ENCODE data around the gene CDKAL1. TPM values are rescaled to one million over a fixed set of nuclear protein-coding genes. Genes with fewer than 3 reads are reported as not detected.

The CDKAL1 gene
- total RNA-seq, 1 donor from 2014 or later, result 11.3 TPM

GRCh38 chr6:21102624-21103023 lies 568.4 kb downstream of the CDKAL1 start:
- H3K9me3 ChIP-seq, result no peaks in the 10 kb centered on the region
- H3K27ac ChIP-seq, result no peak overlapping the region
- H3K27me3 ChIP-seq, result no peaks in the 10 kb centered on the region
- TF ChIP-seq CTCF (IDR thresholded peaks at IDR 0.05) (no peak), POLR2A (IDR thresholded peaks at IDR 0.05) (no peak), POLR2AphosphoS5 (IDR thresholded peaks at IDR 0.05; ENCODE audit: insufficient read depth in 1 of 2, low read depth in 1 of 2) (no peak)
- DNase-seq (ENCODE audit: extremely low spot score in 2 of 2), result no peak
- no peaks in the 10 kb centered on the region for H3K4me1 ChIP-seq
- no peak overlapping the region for H3K4me3 ChIP-seq
- no peaks in the 10 kb centered on the region for H3K36me3 ChIP-seq
- intact Hi-C loops (cut with DNase I), result no loop called here

DNA sequence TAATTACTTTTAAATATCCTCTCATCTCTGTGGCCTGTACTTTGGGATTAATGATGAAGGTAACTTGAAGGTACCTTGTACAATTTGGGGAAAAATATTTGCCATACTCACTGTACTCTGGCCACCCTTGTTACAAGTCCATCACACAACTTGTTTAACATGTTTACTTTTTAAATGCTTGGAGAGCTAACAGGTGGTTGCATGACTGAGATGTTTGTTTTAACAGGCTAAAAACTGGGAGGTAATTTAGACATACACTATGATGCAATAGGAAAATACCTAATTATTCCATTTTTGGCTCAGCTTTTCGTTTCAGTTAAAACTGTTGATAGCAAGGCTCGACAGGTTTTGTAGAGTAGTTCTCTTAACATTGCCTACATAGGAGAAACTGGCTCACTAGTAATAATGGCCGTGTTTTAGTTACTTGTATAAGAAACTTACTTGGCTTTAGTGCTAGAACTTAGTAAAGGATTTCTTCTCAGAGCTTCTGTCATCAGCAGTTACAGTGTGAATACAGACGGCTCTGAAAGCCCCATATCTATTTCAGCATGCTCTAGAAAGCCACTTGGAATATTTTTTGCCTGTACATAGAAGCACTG lies 569.5 kb downstream of the CDKAL1 start:
- intact Hi-C loops (cut with DNase I), result no loop called here
- H3K27ac ChIP-seq, result no peak overlapping the region

DNA sequence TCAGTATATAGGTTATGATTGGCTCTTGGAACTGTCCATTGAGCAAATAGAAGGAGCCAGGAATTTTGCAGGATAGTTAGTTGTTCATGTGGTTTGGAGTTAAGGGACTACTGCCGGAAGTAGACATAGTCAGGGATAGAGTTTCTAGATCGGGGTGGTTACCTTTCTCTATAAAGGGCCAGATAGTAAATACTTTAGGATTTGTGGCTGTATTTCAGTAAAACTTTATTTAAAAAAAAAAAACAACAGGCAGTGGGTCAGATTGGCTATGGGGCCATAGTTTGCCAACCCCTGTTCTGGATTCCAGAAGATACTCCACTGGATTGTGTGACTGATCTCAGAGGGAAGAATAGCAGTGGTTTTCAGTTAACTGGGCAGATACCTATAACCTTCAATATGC lies 570.0 kb downstream of the CDKAL1 start:
- Histone ChIP-seq H3K4me3 (no peak overlapping the region), H3K36me3 (no peaks in the 10 kb centered on the region), H3K27ac (no peak overlapping the region), H3K27me3 (no peaks in the 10 kb centered on the region), H3K9me3 (no peaks in the 10 kb centered on the region), H3K4me1 (peaks cover 4% of the 10 kb centered on the region)
- intact Hi-C loops (cut with DNase I), result no loop called here
- TF ChIP-seq CTCF (IDR thresholded peaks at IDR 0.05), result no peak
- TF ChIP-seq POLR2AphosphoS5 (IDR thresholded peaks at IDR 0.05; ENCODE audit: insufficient read depth in 1 of 2, low read depth in 1 of 2), result no peak
- TF ChIP-seq POLR2A (IDR thresholded peaks at IDR 0.05), result no peak
- DNase-seq (ENCODE audit: extremely low spot score in 2 of 2), result no peak

More for the DNA sequence above, 569.5 kb downstream of the CDKAL1 start:
- no peak for DNase-seq (ENCODE audit: extremely low spot score in 2 of 2)
- Histone ChIP-seq H3K27me3 (no peaks in the 10 kb centered on the region), H3K4me1 (no peaks in the 10 kb centered on the region), H3K36me3 (no peaks in the 10 kb centered on the region), H3K4me3 (no peak overlapping the region), H3K9me3 (no peaks in the 10 kb centered on the region)
- TF ChIP-seq POLR2A (IDR thresholded peaks at IDR 0.05) (no peak), POLR2AphosphoS5 (IDR thresholded peaks at IDR 0.05; ENCODE audit: insufficient read depth in 1 of 2, low read depth in 1 of 2) (peak in 1 of 2 donors; percentile 25), CTCF (IDR thresholded peaks at IDR 0.05) (no peak)

DNA sequence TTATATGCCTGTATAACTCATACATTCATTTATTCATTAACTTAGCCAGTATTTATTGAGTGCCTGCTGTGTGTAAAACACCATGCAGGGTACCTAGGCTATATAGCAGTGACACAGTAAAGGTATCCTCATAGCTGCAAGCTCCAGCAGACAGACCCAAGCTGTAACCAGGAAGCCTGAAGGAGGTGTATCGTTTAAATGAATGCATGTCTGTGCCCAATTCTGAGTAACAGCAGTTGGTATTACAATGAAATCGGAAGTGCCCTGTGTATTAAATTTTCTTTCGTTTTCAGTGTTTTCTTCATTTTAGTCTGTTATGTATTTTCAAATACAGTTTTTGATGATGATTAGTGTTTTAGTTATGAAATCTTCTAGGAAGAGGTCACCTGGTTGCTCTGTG lies 573.5 kb downstream of the CDKAL1 start:
- Histone ChIP-seq H3K36me3 (no peaks in the 10 kb centered on the region), H3K4me1 (peaks cover 28% of the 10 kb centered on the region), H3K27me3 (no peaks in the 10 kb centered on the region), H3K27ac (no peak overlapping the region), H3K9me3 (no peaks in the 10 kb centered on the region), H3K4me3 (no peak overlapping the region)
- TF ChIP-seq POLR2A (IDR thresholded peaks at IDR 0.05) (no peak), CTCF (IDR thresholded peaks at IDR 0.05) (no peak), POLR2AphosphoS5 (IDR thresholded peaks at IDR 0.05; ENCODE audit: insufficient read depth in 1 of 2, low read depth in 1 of 2) (no peak)
- DNase-seq (ENCODE audit: extremely low spot score in 2 of 2), result no peak
- intact Hi-C loops (cut with DNase I), result no loop called here

DNA sequence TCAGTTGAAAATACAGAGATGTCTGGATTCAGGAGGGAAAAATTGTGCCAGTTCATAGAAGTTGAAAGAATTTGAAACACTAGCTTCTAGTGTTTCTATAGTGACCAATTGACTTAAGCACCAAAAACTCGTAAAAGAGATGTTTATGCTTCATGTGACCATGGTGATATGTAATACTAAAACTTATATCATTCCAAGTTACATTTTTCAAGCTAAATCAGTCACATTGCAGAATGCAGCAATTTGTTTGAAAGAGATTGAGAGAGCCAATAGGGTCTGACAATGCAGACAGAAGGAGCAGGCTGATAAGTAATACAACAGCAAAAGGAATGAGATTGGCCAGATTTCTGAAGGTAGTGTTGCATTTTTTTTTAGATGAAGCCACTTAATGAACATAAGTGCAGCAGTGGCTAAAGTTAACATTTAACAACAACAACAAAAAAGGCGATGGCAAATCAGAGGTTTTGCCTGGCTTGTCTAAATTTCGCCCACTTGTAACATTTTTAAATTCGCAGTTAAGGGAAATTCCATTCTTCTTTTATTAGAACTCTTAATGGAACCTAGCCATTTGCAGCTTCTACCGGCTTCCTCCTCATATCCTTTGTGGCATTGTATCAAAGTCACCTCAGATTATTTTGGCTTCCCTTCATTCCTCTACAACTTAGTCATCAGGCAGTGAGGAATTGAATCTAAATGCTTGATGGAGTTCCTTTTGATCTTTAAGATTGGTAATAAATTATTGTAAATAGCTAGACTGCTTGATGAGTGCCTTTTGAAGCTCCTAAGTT lies 575.3 kb downstream of the CDKAL1 start:
- intact Hi-C loops (cut with DNase I), result no loop called here
- Histone ChIP-seq H3K4me1 (peaks cover 28% of the 10 kb centered on the region), H3K27ac (no peak overlapping the region), H3K9me3 (no peaks in the 10 kb centered on the region), H3K27me3 (no peaks in the 10 kb centered on the region), H3K4me3 (no peak overlapping the region), H3K36me3 (no peaks in the 10 kb centered on the region)
- no peak for DNase-seq (ENCODE audit: extremely low spot score in 2 of 2)
- TF ChIP-seq POLR2A (IDR thresholded peaks at IDR 0.05) (no peak), POLR2AphosphoS5 (IDR thresholded peaks at IDR 0.05; ENCODE audit: insufficient read depth in 1 of 2, low read depth in 1 of 2) (peak in 1 of 2 donors; percentile 61)

All from vagina (tissue), 2 donors.